Natural killer cell (primary cell): ENCODE data around the gene USP6. TPM values are rescaled to one million over a fixed set of nuclear protein-coding genes. Genes with fewer than 3 reads are reported as not detected.
"Not testable (repeated sequence)": the region's sequence is repeated elsewhere in the genome, so short reads cannot be mapped to it uniquely, and the experiment has no call there.

Experiments
- ATAC-seq, 3 donors: fragments of 150-1000 bp in 2 of 3; fragments of 200-7000 bp in 1 of 3; cut with Tn5 transposase; 1 replicate in 1 of 3; 2 replicates in 2 of 3; pipeline ENCODE4 v1.10.0; 2021; ENCODE audit warnings: mild to moderate bottlenecking in 2 of 3, moderate library complexity in 2 of 3
- DNase-seq, 2 donors: peaks; one replicate each; pipeline versions ENCODE4 v3.0.0 to v3.0.0-alpha.2; 2013 to 2021; ENCODE audit warnings: mixed read lengths in 1 of 2
- H3K27ac ChIP-seq: one replicate; pipeline ENCODE4 v1.5.1; 2013; ENCODE audit warnings: mild to moderate bottlenecking, low read length
- H3K27me3 ChIP-seq: one replicate; pipeline ENCODE4 v1.6.1; 2013; ENCODE audit warnings: low read length; ENCODE audit not compliant: control insufficient read depth, insufficient read depth
- H3K36me3 ChIP-seq: one replicate; pipeline ENCODE4 v1.6.1; 2013; ENCODE audit warnings: low read length; ENCODE audit not compliant: control insufficient read depth, insufficient read depth
- H3K4me1 ChIP-seq: one replicate; pipeline ENCODE4 v1.6.1; 2013; ENCODE audit warnings: low read length; ENCODE audit not compliant: control insufficient read depth, insufficient read depth
- H3K4me3 ChIP-seq: one replicate; pipeline ENCODE4 v1.5.1; 2013; ENCODE audit warnings: low read length
- H3K9me3 ChIP-seq: one replicate; pipeline ENCODE4 v1.6.1; 2013; ENCODE audit warnings: low read length; ENCODE audit not compliant: control insufficient read depth, insufficient read depth
- H3K27ac Mint-ChIP-seq, 2 donors: one replicate each; pipeline ENCODE4 v1.8.0; 2022; ENCODE audit warnings: mild to moderate bottlenecking in 2 of 2, mixed read lengths in 2 of 2, moderate library complexity in 1 of 2
- H3K27me3 Mint-ChIP-seq, 2 donors: one replicate each; pipeline ENCODE4 v1.8.0; 2022; ENCODE audit warnings: low read depth in 2 of 2, mixed read lengths in 2 of 2
- H3K36me3 Mint-ChIP-seq: one replicate; pipeline ENCODE4 v1.8.0; 2022; ENCODE audit warnings: mixed read lengths
- H3K4me1 Mint-ChIP-seq, 2 donors: one replicate each; pipeline ENCODE4 v1.8.0; 2022; ENCODE audit warnings: mixed read lengths in 2 of 2
- H3K4me3 Mint-ChIP-seq: one replicate; pipeline ENCODE4 v1.8.0; 2022; ENCODE audit warnings: mild to moderate bottlenecking, moderate library complexity, mixed read lengths
- H3K9me3 Mint-ChIP-seq, 2 donors: one replicate each; pipeline ENCODE4 v1.8.0; 2022; ENCODE audit warnings: mixed read lengths in 2 of 2
- WGBS: methylation state at CpG from one replicate; pipeline ENCODE4 v1.1.7; 2013; ENCODE audit warnings: missing lambda C conversion rate; ENCODE audit not compliant: insufficient coverage; 5-methylcytosine and 5-hydroxymethylcytosine counted together
- intact Hi-C: fragments of 100-400 bp; cut with micrococcal nuclease; formaldehyde crosslinking; loops from one replicate; pipeline ENCODE4 v1.14.2; 2022
- total RNA-seq, 4 donors: library from RNA; stranded (reverse); fragments of 120-200 nt in 1 of 4; gene quantifications; one replicate each; pipeline versions ENCODE4 v1.2.3 to v1.2.4, GENCODE V29; 2013 to 2022
- TF ChIP-seq, protein P1 (sequence below): fragments of 200-600 bp; IDR thresholded peaks from one replicate; pipeline ENCODE4 v1.8.0; 2022; ENCODE audit warnings: antibody characterized with exemption

Gene USP6
- total RNA-seq, 3 donors from 2014 or later (not counting 1 experiment from before 2014, with no cell fraction given): 0.07 to 0.34 (median 0.13) TPM

GRCh38 chr17:5164436-5164835 is 48.6 kb downstream of the USP6 start:
- peaks cover 0 to 3% of the 10 kb centered on the region in 2 donors for H3K27me3 Mint-ChIP-seq
- Histone ChIP-seq H3K36me3 (no peaks in the 10 kb centered on the region), H3K27me3 (no peaks in the 10 kb centered on the region), H3K4me1 (no peaks in the 10 kb centered on the region), H3K4me3 (no peak overlapping the region), H3K9me3 (no peaks in the 10 kb centered on the region), H3K27ac (no peak overlapping the region)
- no peak overlapping the region for H3K4me3 Mint-ChIP-seq
- DNase-seq (no peak), ATAC-seq (no peak)
- H3K4me1 Mint-ChIP-seq: no peaks in the 10 kb centered on the region
- TF ChIP-seq, protein P1, sequence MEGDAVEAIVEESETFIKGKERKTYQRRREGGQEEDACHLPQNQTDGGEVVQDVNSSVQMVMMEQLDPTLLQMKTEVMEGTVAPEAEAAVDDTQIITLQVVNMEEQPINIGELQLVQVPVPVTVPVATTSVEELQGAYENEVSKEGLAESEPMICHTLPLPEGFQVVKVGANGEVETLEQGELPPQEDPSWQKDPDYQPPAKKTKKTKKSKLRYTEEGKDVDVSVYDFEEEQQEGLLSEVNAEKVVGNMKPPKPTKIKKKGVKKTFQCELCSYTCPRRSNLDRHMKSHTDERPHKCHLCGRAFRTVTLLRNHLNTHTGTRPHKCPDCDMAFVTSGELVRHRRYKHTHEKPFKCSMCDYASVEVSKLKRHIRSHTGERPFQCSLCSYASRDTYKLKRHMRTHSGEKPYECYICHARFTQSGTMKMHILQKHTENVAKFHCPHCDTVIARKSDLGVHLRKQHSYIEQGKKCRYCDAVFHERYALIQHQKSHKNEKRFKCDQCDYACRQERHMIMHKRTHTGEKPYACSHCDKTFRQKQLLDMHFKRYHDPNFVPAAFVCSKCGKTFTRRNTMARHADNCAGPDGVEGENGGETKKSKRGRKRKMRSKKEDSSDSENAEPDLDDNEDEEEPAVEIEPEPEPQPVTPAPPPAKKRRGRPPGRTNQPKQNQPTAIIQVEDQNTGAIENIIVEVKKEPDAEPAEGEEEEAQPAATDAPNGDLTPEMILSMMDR: no peak
- H3K9me3 Mint-ChIP-seq: no peaks in the 10 kb centered on the region
- intact Hi-C loops: no loop called here
- WGBS: 69% methylated on average over 6 of the region's 6 CpGs
- no peak overlapping the region for H3K27ac Mint-ChIP-seq
- no peaks in the 10 kb centered on the region for H3K36me3 Mint-ChIP-seq

DNA sequence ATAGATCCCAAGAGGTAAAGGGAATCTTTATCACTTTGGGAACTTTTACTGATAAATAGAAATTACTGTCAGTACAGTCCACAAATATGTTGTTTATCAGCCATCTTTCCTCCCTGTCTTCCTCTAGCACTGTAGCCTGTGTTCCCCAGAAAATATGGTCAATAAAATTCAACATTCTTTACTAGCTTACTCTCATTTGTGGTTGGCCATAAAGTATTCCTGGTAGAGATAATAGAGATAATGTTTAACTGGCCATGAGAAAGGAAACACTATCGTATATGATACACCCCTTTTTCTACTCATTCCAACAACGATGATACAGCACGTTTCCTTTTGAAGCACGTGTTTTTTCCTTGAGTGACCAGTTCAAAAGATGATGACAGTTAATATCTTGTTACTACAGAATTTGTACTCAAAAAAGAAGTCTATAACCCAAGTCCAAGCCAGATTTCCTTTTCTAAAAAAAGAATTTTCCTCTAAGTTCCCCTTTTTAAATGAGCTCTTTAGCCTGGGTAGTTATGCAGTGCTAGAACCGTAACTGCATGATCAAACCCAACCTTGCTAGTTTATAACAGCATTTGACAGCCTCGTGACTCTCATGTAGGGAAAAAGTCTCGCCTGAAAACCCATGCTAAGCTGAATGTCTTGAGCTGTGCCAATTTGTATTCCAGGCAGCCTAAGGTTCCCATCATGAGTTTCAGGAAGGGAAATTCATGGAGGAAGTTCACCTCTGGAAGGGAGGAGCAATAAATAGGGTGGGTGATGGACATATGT is 50.1 kb downstream of the USP6 start:
- H3K4me3 Mint-ChIP-seq, H3K27ac Mint-ChIP-seq, H3K9me3 Mint-ChIP-seq, H3K27me3 Mint-ChIP-seq, H3K4me1 ChIP-seq, H3K4me3 ChIP-seq, intact Hi-C loops, H3K36me3 Mint-ChIP-seq, DNase-seq, ATAC-seq, H3K9me3 ChIP-seq, H3K4me1 Mint-ChIP-seq, H3K36me3 ChIP-seq, H3K27me3 ChIP-seq: not testable (repeated sequence)
- WGBS: 19% methylated on average over 3 of the region's 7 CpGs
- peak overlapping the region; percentile 25 for H3K27ac ChIP-seq

- H3K27me3 ChIP-seq, H3K36me3 ChIP-seq, H3K27ac ChIP-seq, DNase-seq, H3K4me1 ChIP-seq, H3K4me1 Mint-ChIP-seq, H3K27ac Mint-ChIP-seq, ATAC-seq, H3K27me3 Mint-ChIP-seq, H3K4me3 ChIP-seq, intact Hi-C loops, H3K4me3 Mint-ChIP-seq: not testable (repeated sequence)
- 90% methylated on average over 7 of the region's 7 CpGs for WGBS
- Mint-ChIP-seq H3K36me3 (peaks cover 20% of the 10 kb centered on the region), H3K9me3 (peaks cover 2 to 11% of the 10 kb centered on the region in 2 donors)
- H3K9me3 ChIP-seq: peaks cover 40% of the 10 kb centered on the region
Measured at GRCh38 chr17:5175027-5175426, 59.2 kb downstream of the USP6 start.

- H3K36me3 Mint-ChIP-seq: peaks cover 54% of the 10 kb centered on the region
- no peak overlapping the region for H3K4me3 ChIP-seq
- peaks cover 5 to 18% of the 10 kb centered on the region in 2 donors for H3K9me3 Mint-ChIP-seq
- H3K27ac ChIP-seq: no peak overlapping the region
- no peak for DNase-seq
- intact Hi-C loops: no loop called here
- no peak for ATAC-seq
- peaks cover under 1% of the 10 kb centered on the region for H3K4me1 ChIP-seq
- H3K27me3 Mint-ChIP-seq: no peaks in the 10 kb centered on the region
- TF ChIP-seq, protein P1: no peak
- 99% methylated on average over 12 of the region's 12 CpGs for WGBS
- no peaks in the 10 kb centered on the region for H3K27me3 ChIP-seq
- no peaks in the 10 kb centered on the region for H3K36me3 ChIP-seq
- no peak overlapping the region for H3K27ac Mint-ChIP-seq
- H3K4me1 Mint-ChIP-seq: peaks cover 3 to 11% of the 10 kb centered on the region in 2 donors
- H3K4me3 Mint-ChIP-seq: no peak overlapping the region
- peaks cover 74% of the 10 kb centered on the region for H3K9me3 ChIP-seq
Measured at GRCh38 chr17:5179003-5179402, 63.2 kb downstream of the USP6 start.
